VCaP (cell line): Measurements from ENCODE around the gene SULT1E1.
A peak's percentile ranks its signal among the peaks of the same experiment; 100 is the strongest.

ENCODE experiments used
- H3K27ac ChIP-seq: fragments of 450-650 bp; 2 replicates; pipeline ENCODE4 v1.5.1; 2017
- TF ChIP-seq, protein P1 (sequence below): fragments of 450-650 bp; conservative IDR thresholded peaks from 2 replicates; pipeline ENCODE4 v1.5.1; 2017; ENCODE audit warnings: mild to moderate bottlenecking, moderate library complexity

The SULT1E1 gene

GRCh38 chr4:69860521-69861298 is 765 bp upstream of the SULT1E1 start:
- no peak overlapping the region for H3K27ac ChIP-seq

DNA sequence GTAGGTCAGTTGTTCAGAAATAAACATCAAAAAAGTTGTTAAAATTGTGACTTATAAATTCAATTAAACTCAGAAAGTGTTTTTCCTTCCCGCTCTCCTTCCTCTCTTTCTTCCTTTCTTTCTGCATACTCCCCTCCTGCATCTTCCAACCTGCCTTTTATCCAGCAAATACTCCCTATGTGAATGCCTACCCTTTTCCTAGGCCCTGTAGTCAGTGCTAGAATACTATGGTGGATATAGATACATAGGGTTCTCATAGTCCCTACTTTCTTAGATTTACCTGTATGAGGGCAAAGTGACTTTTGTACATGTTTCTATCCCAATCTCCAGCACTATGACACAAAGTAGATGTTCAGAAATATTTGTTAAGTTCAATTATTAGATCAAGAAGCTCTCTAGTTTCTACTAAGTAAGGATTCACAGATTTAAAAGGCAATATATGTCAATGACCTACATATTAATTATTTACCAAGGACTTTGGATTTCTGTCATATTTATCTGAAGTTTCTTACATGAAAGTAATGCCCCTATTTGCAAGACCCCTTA is 732 bp downstream of the SULT1E1 start:
- TF ChIP-seq, protein P1, sequence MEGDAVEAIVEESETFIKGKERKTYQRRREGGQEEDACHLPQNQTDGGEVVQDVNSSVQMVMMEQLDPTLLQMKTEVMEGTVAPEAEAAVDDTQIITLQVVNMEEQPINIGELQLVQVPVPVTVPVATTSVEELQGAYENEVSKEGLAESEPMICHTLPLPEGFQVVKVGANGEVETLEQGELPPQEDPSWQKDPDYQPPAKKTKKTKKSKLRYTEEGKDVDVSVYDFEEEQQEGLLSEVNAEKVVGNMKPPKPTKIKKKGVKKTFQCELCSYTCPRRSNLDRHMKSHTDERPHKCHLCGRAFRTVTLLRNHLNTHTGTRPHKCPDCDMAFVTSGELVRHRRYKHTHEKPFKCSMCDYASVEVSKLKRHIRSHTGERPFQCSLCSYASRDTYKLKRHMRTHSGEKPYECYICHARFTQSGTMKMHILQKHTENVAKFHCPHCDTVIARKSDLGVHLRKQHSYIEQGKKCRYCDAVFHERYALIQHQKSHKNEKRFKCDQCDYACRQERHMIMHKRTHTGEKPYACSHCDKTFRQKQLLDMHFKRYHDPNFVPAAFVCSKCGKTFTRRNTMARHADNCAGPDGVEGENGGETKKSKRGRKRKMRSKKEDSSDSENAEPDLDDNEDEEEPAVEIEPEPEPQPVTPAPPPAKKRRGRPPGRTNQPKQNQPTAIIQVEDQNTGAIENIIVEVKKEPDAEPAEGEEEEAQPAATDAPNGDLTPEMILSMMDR: no peak
- H3K27ac ChIP-seq: no peak overlapping the region

More at GRCh38 chr4:69860521-69861298, 765 bp upstream of the SULT1E1 start:
- TF ChIP-seq, protein P1: no peak

DNA sequence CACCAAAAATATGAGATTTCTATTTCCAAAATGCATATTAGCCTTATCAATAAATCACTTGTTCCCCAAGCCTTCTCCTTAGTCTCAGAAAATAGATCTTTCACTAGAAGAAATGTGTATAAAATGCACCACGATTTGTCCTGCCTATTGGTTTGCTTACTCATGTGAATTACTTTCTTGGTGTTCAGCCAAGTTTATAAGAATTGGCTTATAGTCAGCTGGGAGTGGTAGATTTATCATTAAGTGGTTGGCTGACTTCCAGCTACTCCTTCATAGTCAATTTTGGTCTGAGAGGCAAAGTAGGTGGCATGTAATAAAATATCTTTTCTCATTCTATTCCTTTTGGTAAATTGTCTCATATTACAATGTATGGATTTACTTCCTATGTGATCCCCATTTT is 1.3 kb downstream of the SULT1E1 start:
- H3K27ac ChIP-seq: peak overlapping the region; percentile 7; the same call in 1 of the 2 replicates

DNA sequence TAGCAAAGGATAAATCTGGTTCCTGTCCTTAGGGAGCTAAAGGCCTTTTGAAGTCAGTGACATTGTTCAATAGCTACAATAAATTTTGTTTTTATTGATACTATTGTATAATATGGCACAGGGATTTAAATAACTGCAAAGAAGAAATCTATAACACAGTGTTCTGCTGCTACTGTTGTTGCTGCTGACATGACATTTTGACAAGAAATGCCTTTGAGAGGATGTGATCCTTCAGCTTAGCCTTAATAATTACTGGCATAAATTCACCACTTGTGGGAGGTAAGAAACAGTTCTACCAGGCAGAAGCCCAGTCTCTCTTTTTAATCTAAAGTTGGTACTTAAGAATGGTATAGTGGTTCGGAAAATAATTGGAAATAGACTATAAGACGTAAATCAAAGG is 4.1 kb downstream of the SULT1E1 start:
- no peak overlapping the region for H3K27ac ChIP-seq
- TF ChIP-seq, protein P1: no peak

More for the DNA sequence above, 1.3 kb downstream of the SULT1E1 start:
- TF ChIP-seq, protein P1: no peak

GRCh38 chr4:69849969-69850368 is 10.0 kb downstream of the SULT1E1 start:
- H3K27ac ChIP-seq: no peak overlapping the region
- TF ChIP-seq, protein P1: no peak

- TF ChIP-seq, protein P1: no peak
- H3K27ac ChIP-seq: no peak overlapping the region
Measured at GRCh38 chr4:69849297-69849696, 10.6 kb downstream of the SULT1E1 start.

- H3K27ac ChIP-seq: no peak overlapping the region
- TF ChIP-seq, protein P1: no peak
Measured at GRCh38 chr4:69848028-69848427, 11.9 kb downstream of the SULT1E1 start.
